ENCODE results near the gene DGCR2.
"Not testable (repeated sequence)": the region's sequence is repeated elsewhere in the genome, so short reads cannot be mapped to it uniquely, and the experiment has no call there.

GRCh38 chr22:19156109-19156508 lies 33.9 kb upstream of the DGCR2 start:
- TF ChIP-seq CTCF (conservative IDR thresholded peaks at IDR 0.05); ZFX (IDR thresholded peaks at IDR 0.05): not testable (repeated sequence)

All from C4-2B (cell line).